Raji (cell line): ENCODE data around the gene NELL1.

Experiments
- POLR2A ChIP-seq: IDR thresholded peaks from 2 replicates; pipeline ENCODE4 v1.6.1; 2011; ENCODE audit warnings: low read depth, low read length, control low read depth; ENCODE audit not compliant: insufficient read depth

Gene NELL1

GRCh38 chr11:21306739-21307358 lies 637.5 kb downstream of the NELL1 start:
- no peak for TF ChIP-seq POLR2A

DNA sequence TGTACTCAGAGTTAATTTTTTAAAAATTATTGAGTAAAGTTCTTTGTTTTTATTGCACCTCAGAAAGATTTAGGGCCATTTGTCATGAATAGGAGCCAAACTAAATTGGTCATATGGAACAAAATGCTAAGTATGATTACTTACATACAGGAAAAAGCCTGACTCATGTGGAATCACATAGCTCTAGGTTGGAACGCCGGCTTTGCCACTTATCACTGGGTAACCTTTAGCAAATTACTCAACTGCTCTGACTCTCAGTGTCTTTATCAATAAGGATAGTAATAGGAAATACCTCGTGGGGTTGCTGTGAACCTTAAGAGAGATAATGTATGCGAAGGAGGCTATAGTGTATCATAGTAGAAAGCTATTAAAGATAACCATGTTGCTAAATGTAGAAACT lies 638.5 kb downstream of the NELL1 start:
- TF ChIP-seq POLR2A: no peak

DNA sequence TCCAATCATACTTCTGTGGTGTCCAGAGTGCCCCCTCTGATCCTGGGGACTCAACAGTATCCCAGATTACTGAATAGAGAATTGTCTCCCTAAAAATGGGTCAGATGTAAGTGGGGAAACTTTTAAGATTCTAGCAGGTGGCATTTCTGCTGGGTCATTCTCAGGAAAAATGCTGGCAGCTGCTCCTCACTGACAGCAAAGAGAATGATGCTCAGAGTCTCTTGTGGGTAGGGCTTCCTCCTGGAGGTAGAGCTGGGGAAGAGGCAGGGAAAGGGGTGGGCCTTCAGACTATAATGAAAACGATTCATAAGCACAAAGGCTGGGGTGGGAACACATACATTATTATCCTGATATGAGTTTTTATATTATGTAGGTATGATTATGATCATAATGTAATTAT lies 647.2 kb downstream of the NELL1 start:
- TF ChIP-seq POLR2A: no peak

- TF ChIP-seq POLR2A: no peak
Observed at GRCh38 chr11:21321072-21321471, 651.7 kb downstream of the NELL1 start.

DNA sequence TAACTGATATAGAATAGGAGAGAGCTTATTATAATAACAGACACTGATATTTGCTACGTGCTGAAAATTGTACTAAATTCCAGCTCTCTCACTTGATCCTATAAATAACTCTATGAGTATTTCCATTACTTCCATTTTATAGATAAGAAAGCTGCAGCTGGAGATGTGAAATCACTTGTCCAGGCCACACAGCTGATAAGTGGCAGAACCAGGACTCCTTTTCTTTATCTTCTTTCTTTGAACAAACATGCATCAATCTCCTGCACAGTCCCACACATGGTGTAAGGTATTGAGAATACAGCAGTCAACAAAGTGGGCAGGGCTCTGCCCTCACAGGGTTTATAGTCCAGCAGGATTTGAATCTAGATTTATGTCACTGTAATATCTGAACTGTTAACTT lies 652.1 kb downstream of the NELL1 start:
- no peak for TF ChIP-seq POLR2A

GRCh38 chr11:21323617-21324016 lies 654.2 kb downstream of the NELL1 start:
- TF ChIP-seq POLR2A: no peak

- TF ChIP-seq POLR2A: no peak
Observed at GRCh38 chr11:21343204-21343603, 673.8 kb downstream of the NELL1 start.

DNA sequence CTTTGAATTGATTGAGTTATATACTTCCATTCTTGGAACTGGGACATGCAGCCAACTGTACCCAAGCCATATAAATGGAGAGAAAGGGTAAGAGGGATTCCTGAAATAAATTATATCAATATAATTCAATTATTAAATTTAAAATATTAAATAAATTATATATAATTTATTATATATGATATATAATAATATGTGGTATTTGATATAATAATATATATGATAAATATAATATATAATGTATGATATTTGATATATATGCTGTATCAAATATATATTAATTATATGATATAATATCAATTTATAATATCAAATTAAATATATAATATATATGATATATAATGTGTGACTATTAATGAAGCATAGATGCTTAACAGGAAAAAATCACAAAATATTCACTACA lies 677.0 kb downstream of the NELL1 start:
- no peak for TF ChIP-seq POLR2A

GRCh38 chr11:21350613-21351012 lies 681.2 kb downstream of the NELL1 start:
- no peak for TF ChIP-seq POLR2A

- TF ChIP-seq POLR2A: no peak
Observed at GRCh38 chr11:21353425-21353824, 684.0 kb downstream of the NELL1 start.

DNA sequence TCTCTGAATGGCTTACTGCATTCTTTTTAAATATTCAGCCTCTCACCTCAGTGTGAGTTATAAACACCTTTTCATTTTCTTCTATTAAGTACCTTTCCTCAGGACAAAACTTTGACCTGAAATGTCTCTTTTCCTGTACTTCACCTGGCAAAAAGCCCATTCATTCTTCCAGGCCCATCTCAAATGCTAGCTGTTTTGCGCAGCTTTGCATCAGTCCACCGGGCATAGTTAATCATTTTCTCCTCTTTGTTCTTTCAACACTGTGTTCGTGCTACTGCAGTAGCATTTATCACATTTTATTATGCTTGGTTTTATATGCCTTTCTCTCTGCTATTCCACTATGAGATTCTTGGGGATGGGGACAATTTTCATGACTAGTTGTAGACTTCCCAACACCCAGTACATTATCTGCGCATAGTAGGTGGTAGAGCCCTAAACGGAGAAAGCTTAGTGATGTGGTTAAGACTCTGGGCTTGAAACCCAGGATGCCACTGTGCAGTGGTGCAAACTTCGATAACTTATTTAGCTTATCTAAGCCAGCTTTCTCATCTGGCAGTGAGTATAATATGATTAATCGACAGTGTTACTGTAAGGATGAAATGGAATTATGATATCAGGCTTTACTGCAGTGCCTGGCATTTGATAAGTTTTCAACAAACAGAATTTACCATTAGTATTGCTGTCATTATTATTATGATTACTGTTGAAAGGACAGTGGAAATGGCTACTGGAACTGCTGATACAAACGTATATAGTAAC lies 695.7 kb downstream of the NELL1 start:
- TF ChIP-seq POLR2A: no peak

GRCh38 chr11:21369947-21370346 lies 700.6 kb downstream of the NELL1 start:
- TF ChIP-seq POLR2A: no peak

DNA sequence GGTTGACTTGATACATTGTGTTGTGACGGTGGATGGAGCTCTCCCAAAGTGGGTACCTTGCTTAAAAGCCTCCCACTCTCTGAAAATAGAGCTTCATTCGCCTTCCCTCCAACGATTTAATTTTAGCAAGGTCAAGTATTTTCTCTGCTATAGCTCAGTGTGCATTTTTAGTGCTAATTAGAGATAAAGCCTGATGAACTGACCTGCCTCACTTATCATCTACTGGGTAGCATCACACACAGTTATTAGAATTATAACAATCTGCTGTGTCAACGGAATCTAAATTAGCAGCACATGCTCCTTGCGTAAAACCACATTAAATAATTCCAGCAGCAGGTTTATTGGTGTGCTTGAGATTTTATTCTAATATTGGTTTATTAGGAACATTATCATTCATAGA lies 701.7 kb downstream of the NELL1 start:
- TF ChIP-seq POLR2A: no peak

GRCh38 chr11:21372672-21373071 lies 703.3 kb downstream of the NELL1 start:
- no peak for TF ChIP-seq POLR2A

DNA sequence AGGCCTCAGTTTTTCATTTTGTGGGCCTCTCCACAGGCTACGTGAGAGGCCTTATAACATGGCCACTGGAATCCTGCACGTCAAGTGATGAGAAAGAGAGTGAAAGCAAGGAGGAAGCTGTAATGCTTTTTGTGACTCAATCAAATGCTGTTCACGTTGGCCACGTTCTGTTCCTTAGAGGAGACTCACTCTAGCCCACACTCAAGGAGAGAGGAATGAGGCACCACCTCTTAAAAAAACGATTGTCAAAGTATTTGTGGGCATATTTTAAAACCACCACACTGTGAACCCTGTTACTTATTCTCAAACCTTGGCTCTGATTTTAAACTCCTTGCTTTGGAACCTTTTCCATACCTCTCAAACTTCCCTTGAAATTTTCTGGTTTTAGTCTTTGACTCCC lies 705.0 kb downstream of the NELL1 start:
- TF ChIP-seq POLR2A: no peak

DNA sequence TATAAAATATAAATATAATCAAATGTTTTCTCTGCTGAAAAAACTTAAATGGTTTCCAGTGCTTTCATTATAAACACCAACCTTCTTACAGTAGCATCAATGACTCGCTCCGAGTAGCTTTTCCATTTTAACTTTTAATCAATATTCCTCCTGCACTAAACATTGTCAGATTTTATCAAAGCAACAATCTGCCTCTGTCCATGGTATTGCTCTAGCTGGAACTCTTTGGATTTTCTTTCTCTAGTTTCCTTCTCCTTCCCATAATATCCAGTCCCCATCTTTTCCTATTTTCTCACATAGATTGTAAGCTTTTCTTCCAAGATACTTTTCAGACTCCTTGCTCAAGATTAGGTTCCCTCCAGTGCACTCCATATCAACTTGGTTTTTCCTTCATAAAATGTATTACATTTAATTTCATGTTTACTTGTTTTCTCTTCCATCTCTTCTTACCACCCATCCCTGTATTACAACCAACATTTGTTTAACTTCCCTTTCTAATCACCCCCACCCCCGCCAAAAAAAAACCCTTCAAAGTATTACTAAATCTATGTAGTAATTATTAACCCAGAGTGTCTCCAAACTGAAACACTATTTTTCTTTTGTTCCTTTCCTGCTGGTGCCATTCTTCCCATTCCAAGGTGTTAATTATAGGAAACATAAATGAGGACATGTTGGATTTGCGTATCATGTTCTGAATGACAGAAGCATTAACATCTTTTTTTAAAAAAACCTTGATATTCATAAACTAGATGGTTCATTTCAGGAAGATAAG lies 716.5 kb downstream of the NELL1 start:
- no peak for TF ChIP-seq POLR2A

- TF ChIP-seq POLR2A: no peak
Observed at GRCh38 chr11:21390430-21390829, 721.0 kb downstream of the NELL1 start.
